Astrocyte (in vitro differentiated cells and primary cell): ENCODE measurements around the gene COL23A1.

Experiments
- EZH2 ChIP-seq: IDR thresholded peaks from 2 replicates; pipeline ENCODE4 v1.6.1; 2012; ENCODE audit warnings: mild to moderate bottlenecking, low read length, inconsistent platforms; ENCODE audit not compliant: insufficient read depth
- TF ChIP-seq, protein P1 (sequence below): IDR thresholded peaks from 2 replicates; pipeline ENCODE4 v1.5.1; 2011; ENCODE audit warnings: low read depth, mild to moderate bottlenecking, inconsistent platforms, low read length, moderate library complexity; ENCODE audit not compliant: insufficient read depth

DNA sequence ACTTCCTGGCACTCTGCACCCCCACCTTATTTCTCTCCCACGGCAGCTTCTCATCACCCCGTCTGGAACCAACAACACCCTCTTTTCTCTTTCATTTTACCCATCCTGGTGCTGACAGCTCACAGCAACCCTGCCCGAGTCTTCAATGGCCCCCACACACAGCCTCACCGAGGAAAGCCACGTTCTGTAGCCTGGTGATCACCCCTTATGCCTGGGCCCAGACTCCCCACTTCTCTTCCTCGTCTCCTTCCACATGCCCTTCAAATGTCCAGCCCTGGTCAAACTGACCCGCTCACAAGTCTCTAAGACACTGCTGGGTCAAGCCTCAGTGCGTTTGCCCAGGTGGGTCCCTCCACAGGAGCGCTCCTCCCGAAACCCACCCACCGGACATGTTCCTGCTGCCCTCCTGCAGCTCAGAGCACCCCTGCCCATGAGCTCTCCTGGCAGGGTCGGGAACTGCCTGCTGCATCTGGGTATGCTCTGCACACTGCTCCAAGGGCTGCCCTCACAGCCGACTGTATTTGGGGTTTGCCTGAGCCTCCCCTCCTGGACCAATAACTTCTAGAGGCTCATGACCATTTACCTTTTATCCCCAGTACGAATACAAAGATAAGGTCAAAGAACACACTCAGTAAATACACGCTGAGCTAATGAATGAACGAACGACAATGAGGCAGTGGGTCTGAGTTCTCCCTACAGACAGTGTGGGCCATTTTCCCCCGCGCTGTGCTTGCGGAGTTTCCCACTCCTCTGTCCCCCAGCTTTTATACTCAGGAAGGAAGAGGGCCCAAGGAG lies 202.9 kb downstream of the COL23A1 start:
- TF ChIP-seq, protein P1, sequence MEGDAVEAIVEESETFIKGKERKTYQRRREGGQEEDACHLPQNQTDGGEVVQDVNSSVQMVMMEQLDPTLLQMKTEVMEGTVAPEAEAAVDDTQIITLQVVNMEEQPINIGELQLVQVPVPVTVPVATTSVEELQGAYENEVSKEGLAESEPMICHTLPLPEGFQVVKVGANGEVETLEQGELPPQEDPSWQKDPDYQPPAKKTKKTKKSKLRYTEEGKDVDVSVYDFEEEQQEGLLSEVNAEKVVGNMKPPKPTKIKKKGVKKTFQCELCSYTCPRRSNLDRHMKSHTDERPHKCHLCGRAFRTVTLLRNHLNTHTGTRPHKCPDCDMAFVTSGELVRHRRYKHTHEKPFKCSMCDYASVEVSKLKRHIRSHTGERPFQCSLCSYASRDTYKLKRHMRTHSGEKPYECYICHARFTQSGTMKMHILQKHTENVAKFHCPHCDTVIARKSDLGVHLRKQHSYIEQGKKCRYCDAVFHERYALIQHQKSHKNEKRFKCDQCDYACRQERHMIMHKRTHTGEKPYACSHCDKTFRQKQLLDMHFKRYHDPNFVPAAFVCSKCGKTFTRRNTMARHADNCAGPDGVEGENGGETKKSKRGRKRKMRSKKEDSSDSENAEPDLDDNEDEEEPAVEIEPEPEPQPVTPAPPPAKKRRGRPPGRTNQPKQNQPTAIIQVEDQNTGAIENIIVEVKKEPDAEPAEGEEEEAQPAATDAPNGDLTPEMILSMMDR = no peak
- no peak for TF ChIP-seq EZH2
